SK-N-MC (cell line): Measurements from ENCODE around the gene SPG21.

Experiments
- DNase-seq: peaks from one replicate; pipeline ENCODE4 v3.0.0-alpha.2; 2011; ENCODE audit warnings: low read depth, low spot score
- H3K27ac ChIP-seq: fragments of 200-600 bp; sonication (generic); 2 replicates; pipeline ENCODE4 v1.5.1; 2016; ENCODE audit warnings: mixed run types
- H3K36me3 ChIP-seq: fragments of 200-600 bp; sonication (generic); 2 replicates; pipeline ENCODE4 v1.6.1; 2017; ENCODE audit warnings: antibody characterized with exemption, low read length, mixed read lengths; ENCODE audit not compliant: insufficient read depth
- H3K4me3 ChIP-seq: fragments of 200-600 bp; sonication (generic); 2 replicates; pipeline ENCODE4 v1.5.1; 2016
- H3K9ac ChIP-seq: fragments of 200-600 bp; sonication (generic); 2 replicates; pipeline ENCODE4 v1.8.0; 2017; ENCODE audit warnings: mixed run types, mixed read lengths; ENCODE audit not compliant: insufficient read length
- H3K9me3 ChIP-seq: fragments of 200-600 bp; sonication (generic); 2 replicates; pipeline ENCODE4 v1.6.1; 2017; ENCODE audit warnings: low read depth, mild to moderate bottlenecking, antibody characterized with exemption, low read length, moderate library complexity, mixed read lengths
- EZH2 ChIP-seq: fragments of 200-600 bp; sonication (generic); IDR thresholded peaks from one replicate; pipeline ENCODE4 v1.6.1; 2017; ENCODE audit warnings: antibody characterized with exemption
- FOXP2 ChIP-seq: optimal IDR thresholded peaks from 2 replicates; pipeline ENCODE3; 2011; ENCODE audit warnings: mild to moderate bottlenecking, moderate library complexity; ENCODE audit not compliant: insufficient read depth; ENCODE audit errors: extremely low read length, control extremely low read depth
- POLR2AphosphoS5 ChIP-seq: IDR thresholded peaks from 2 replicates; pipeline ENCODE4 v1.6.1; 2012; ENCODE audit warnings: mild to moderate bottlenecking, low read depth, low read length, borderline replicate concordance

Gene SPG21

GRCh38 chr15:64981812-64982431 lies 7.8 kb downstream of the SPG21 start:
- TF ChIP-seq FOXP2, result no peak
- no peak for TF ChIP-seq EZH2
- TF ChIP-seq POLR2AphosphoS5, result no peak
- Histone ChIP-seq H3K9ac (peak overlapping the region; percentile 53), H3K4me3 (peak overlapping the region; percentile 62), H3K9me3 (no peaks in the 10 kb centered on the region), H3K27ac (peak overlapping the region; percentile 86), H3K36me3 (peaks cover 37% of the 10 kb centered on the region)
- DNase-seq, result no peak

GRCh38 chr15:64979252-64979710 lies 10.4 kb downstream of the SPG21 start:
- Histone ChIP-seq H3K36me3 (peaks cover 60% of the 10 kb centered on the region), H3K9ac (no peak overlapping the region), H3K27ac (no peak overlapping the region), H3K9me3 (no peaks in the 10 kb centered on the region), H3K4me3 (no peak overlapping the region)
- DNase-seq, result no peak
- TF ChIP-seq POLR2AphosphoS5, result no peak
- TF ChIP-seq FOXP2, result no peak
- TF ChIP-seq EZH2, result no peak

GRCh38 chr15:64975390-64975789 lies 14.3 kb downstream of the SPG21 start:
- H3K9me3 ChIP-seq, result no peaks in the 10 kb centered on the region
- TF ChIP-seq EZH2 (no peak), POLR2AphosphoS5 (no peak), FOXP2 (no peak)
- peaks cover 78% of the 10 kb centered on the region for H3K36me3 ChIP-seq

GRCh38 chr15:64970698-64971097 lies 19.0 kb downstream of the SPG21 start:
- no peak overlapping the region for H3K9ac ChIP-seq
- no peak for TF ChIP-seq EZH2
- TF ChIP-seq FOXP2, result no peak
- TF ChIP-seq POLR2AphosphoS5, result no peak
- H3K4me3 ChIP-seq, result no peak overlapping the region
- no peaks in the 10 kb centered on the region for H3K9me3 ChIP-seq
- H3K36me3 ChIP-seq, result peaks cover 67% of the 10 kb centered on the region
- no peak overlapping the region for H3K27ac ChIP-seq
- DNase-seq, result no peak

More at GRCh38 chr15:64975390-64975789, 14.3 kb downstream of the SPG21 start:
- Histone ChIP-seq H3K9ac (no peak overlapping the region), H3K27ac (no peak overlapping the region), H3K4me3 (no peak overlapping the region)
- no peak for DNase-seq

- H3K27ac ChIP-seq, result no peak overlapping the region
- H3K36me3 ChIP-seq, result peaks cover 67% of the 10 kb centered on the region
- no peak for TF ChIP-seq EZH2
- no peak for TF ChIP-seq FOXP2
- TF ChIP-seq POLR2AphosphoS5, result no peak
These were observed 20.3 kb downstream of the SPG21 start for GRCh38 chr15:64969401-64969800.

GRCh38 chr15:64961013-64961412 lies 28.7 kb downstream of the SPG21 start:
- H3K9me3 ChIP-seq, result no peaks in the 10 kb centered on the region
- TF ChIP-seq FOXP2 (no peak), EZH2 (no peak), POLR2AphosphoS5 (no peak)
- H3K27ac ChIP-seq, result no peak overlapping the region
- H3K4me3 ChIP-seq, result no peak overlapping the region
- no peak for DNase-seq
- peaks cover 88% of the 10 kb centered on the region for H3K36me3 ChIP-seq
- H3K9ac ChIP-seq, result no peak overlapping the region

More at GRCh38 chr15:64969401-64969800, 20.3 kb downstream of the SPG21 start:
- H3K9me3 ChIP-seq, result no peaks in the 10 kb centered on the region
- H3K9ac ChIP-seq, result no peak overlapping the region
- no peak for DNase-seq
- no peak overlapping the region for H3K4me3 ChIP-seq

GRCh38 chr15:64960153-64960552 lies 29.6 kb downstream of the SPG21 start:
- H3K36me3 ChIP-seq, result peaks cover 88% of the 10 kb centered on the region
- no peak overlapping the region for H3K4me3 ChIP-seq
- no peak overlapping the region for H3K27ac ChIP-seq
- no peak overlapping the region for H3K9ac ChIP-seq
- DNase-seq, result no peak
- no peak for TF ChIP-seq POLR2AphosphoS5
- TF ChIP-seq FOXP2, result no peak
- TF ChIP-seq EZH2, result no peak
- no peaks in the 10 kb centered on the region for H3K9me3 ChIP-seq

GRCh38 chr15:64959128-64959527 lies 30.6 kb downstream of the SPG21 start:
- Histone ChIP-seq H3K36me3 (peaks cover 80% of the 10 kb centered on the region), H3K27ac (no peak overlapping the region), H3K9ac (no peak overlapping the region), H3K9me3 (no peaks in the 10 kb centered on the region), H3K4me3 (no peak overlapping the region)
- TF ChIP-seq EZH2 (no peak), POLR2AphosphoS5 (no peak), FOXP2 (no peak)
- no peak for DNase-seq
